Smooth muscle cell (in vitro differentiated cells): Measurements from ENCODE around the gene PTRH1. TPM values are rescaled to one million over a fixed set of nuclear protein-coding genes. Genes with fewer than 3 reads are reported as not detected.

Experiments
- DNase-seq: peaks from one replicate; lab custom pipeline; 2025; ENCODE audit not compliant: unreplicated experiment; lab: John Stamatoyannopoulos, UW
- H2AFZ ChIP-seq: fragments of 200-600 bp; sonication (generic); 2 replicates; pipeline ENCODE4 v1.6.0; 2016; ENCODE audit warnings: antibody characterized with exemption, low read depth, mild to moderate bottlenecking
- H3F3A ChIP-seq: fragments of 200-600 bp; sonication (generic); 2 replicates; pipeline ENCODE4 v1.6.0; 2017; ENCODE audit warnings: antibody characterized with exemption, low read depth
- H3K27ac ChIP-seq: fragments of 200-600 bp; sonication (generic); 2 replicates; pipeline ENCODE4 v1.5.1; 2016; ENCODE audit warnings: low read depth, mild to moderate bottlenecking
- H3K27me3 ChIP-seq: fragments of 200-600 bp; sonication (generic); 2 replicates; pipeline ENCODE4 v1.6.1; 2016; ENCODE audit warnings: low read depth, mild to moderate bottlenecking
- H3K36me3 ChIP-seq: fragments of 200-600 bp; sonication (generic); 2 replicates; pipeline ENCODE4 v1.5.1; 2016; ENCODE audit warnings: low read depth
- H3K4me1 ChIP-seq: fragments of 200-600 bp; sonication (generic); 2 replicates; pipeline ENCODE4 v1.5.1; 2016; ENCODE audit warnings: low read depth
- H3K4me2 ChIP-seq: fragments of 200-600 bp; sonication (generic); 2 replicates; pipeline ENCODE4 v1.6.0; 2016; ENCODE audit warnings: mild to moderate bottlenecking
- H3K4me3 ChIP-seq: fragments of 200-600 bp; sonication (generic); 2 replicates; pipeline ENCODE4 v1.5.1; 2016; ENCODE audit warnings: mild to moderate bottlenecking
- H3K79me2 ChIP-seq: fragments of 200-600 bp; sonication (generic); 2 replicates; pipeline ENCODE4 v1.6.0; 2016; ENCODE audit warnings: low read depth, mild to moderate bottlenecking
- H3K9ac ChIP-seq: fragments of 200-600 bp; sonication (generic); 2 replicates; pipeline ENCODE4 v1.6.0; 2016; ENCODE audit warnings: low read depth
- H3K9me3 ChIP-seq: fragments of 200-600 bp; sonication (generic); replicated peaks from 2 replicates; pipeline ENCODE4 v1.5.1; 2016; ENCODE audit warnings: low read depth
- H4K20me1 ChIP-seq: fragments of 200-600 bp; sonication (generic); 2 replicates; pipeline ENCODE4 v1.6.0; 2016; ENCODE audit warnings: low read depth
- CTCF ChIP-seq: fragments of 200-600 bp; sonication (generic); IDR thresholded peaks from 2 replicates; pipeline ENCODE4 v1.5.1; 2017; ENCODE audit warnings: borderline replicate concordance, mild to moderate bottlenecking, antibody characterized with exemption; ENCODE audit not compliant: insufficient read depth, poor library complexity, severe bottlenecking
- WGBS: methylation state at CpG from one replicate; pipeline ENCODE4 v1.1.7; 2016; ENCODE audit warnings: low lambda C conversion rate; 5-methylcytosine and 5-hydroxymethylcytosine counted together
- polyA plus RNA-seq: library from polyadenylated mRNA; unstranded; fragments of >200 nt; fragmentation: Nextera tagmentation; extraction: Ambion mirVana; gene quantifications from 2 replicates; pipeline ENCODE4 v1.2.1, GENCODE V29; 2016
- total RNA-seq: library from RNA; depleted of rRNA; stranded (reverse); fragments of >200 nt; gene quantifications from 2 replicates; pipeline ENCODE4 v1.2.3, GENCODE V29; 2014

The PTRH1 gene
- total and polyA plus RNA-seq, 2 experiments from 2014 or later = 11.9 to 33.8 TPM

GRCh38 chr9:127682351-127683136 is 32.9 kb downstream of the PTRH1 start:
- no peaks in the 10 kb centered on the region for H3K9me3 ChIP-seq
- H3K27ac ChIP-seq = no peak overlapping the region
- no peak overlapping the region for H3K9ac ChIP-seq
- DNase-seq = no peak
- H3K36me3 ChIP-seq = no peaks in the 10 kb centered on the region
- H3K4me1 ChIP-seq = no peaks in the 10 kb centered on the region
- H3K27me3 ChIP-seq = no peaks in the 10 kb centered on the region
- H3K4me3 ChIP-seq = no peak overlapping the region
- WGBS = 97% methylated on average over 23 of the region's 23 CpGs
- no peaks in the 10 kb centered on the region for H4K20me1 ChIP-seq
- H2AFZ ChIP-seq = no peak overlapping the region
- TF ChIP-seq CTCF = no peak
- H3K79me2 ChIP-seq = no peaks in the 10 kb centered on the region
- H3K4me2 ChIP-seq = no peak overlapping the region
- no peaks in the 10 kb centered on the region for H3F3A ChIP-seq

DNA sequence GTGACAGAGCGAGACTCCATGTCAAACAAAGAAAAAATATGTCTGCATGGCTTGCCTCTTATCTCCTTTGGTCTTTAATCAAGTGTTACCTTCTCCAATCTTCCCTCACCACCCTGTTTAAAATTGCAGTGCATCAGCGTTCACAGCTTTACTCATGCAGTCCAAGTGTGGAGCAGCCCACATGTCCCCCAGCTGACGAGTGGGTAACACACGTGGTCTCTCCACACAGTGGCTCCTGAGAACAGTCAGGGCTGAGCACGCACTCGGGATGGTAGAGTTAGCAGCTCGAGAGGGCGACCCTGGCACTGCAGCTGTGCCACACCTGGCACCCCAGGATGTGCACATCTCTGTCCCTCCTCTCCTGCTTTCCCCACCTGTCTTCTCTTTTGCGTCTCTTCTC is 34.6 kb downstream of the PTRH1 start:
- H3K36me3 ChIP-seq = no peaks in the 10 kb centered on the region
- no peak for DNase-seq
- no peak for TF ChIP-seq CTCF
- no peaks in the 10 kb centered on the region for H3F3A ChIP-seq
- no peak overlapping the region for H2AFZ ChIP-seq
- H3K4me2 ChIP-seq = no peak overlapping the region
- no peaks in the 10 kb centered on the region for H3K27me3 ChIP-seq
- no peaks in the 10 kb centered on the region for H4K20me1 ChIP-seq
- H3K9me3 ChIP-seq = no peaks in the 10 kb centered on the region
- H3K4me1 ChIP-seq = no peaks in the 10 kb centered on the region
- H3K9ac ChIP-seq = no peak overlapping the region
- H3K79me2 ChIP-seq = no peaks in the 10 kb centered on the region
- 96% methylated on average over 9 of the region's 9 CpGs for WGBS
- no peak overlapping the region for H3K4me3 ChIP-seq
- no peak overlapping the region for H3K27ac ChIP-seq

GRCh38 chr9:127680226-127680625 is 35.2 kb downstream of the PTRH1 start:
- Histone ChIP-seq H3K27me3 (no peaks in the 10 kb centered on the region), H4K20me1 (no peaks in the 10 kb centered on the region), H2AFZ (no peak overlapping the region), H3K9me3 (no peaks in the 10 kb centered on the region), H3F3A (no peaks in the 10 kb centered on the region), H3K27ac (no peak overlapping the region), H3K4me2 (no peak overlapping the region), H3K36me3 (no peaks in the 10 kb centered on the region), H3K79me2 (no peaks in the 10 kb centered on the region), H3K4me1 (no peaks in the 10 kb centered on the region), H3K4me3 (no peak overlapping the region), H3K9ac (no peak overlapping the region)
- no peak for TF ChIP-seq CTCF
- no peak for DNase-seq
- 91% methylated on average over 11 of the region's 11 CpGs for WGBS

DNA sequence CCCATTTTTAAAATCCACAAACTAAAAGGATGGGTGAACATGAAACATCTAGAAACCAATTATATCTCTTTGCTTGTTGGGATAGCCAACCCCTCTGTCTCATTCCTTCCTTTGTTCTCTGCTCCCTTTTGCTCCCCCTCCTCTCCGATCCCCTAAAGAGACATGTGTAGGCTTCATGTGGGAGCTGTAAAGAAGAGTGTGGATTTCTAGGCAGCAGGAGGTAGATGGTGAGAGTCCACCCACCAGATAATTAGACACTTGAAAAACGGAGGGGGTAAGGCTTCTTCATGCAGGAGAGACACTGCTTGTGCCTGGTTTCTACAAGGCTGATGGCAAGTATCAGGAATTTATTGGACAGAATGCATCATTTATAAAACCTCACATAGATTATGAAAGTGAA is 36.0 kb downstream of the PTRH1 start:
- Histone ChIP-seq H3K79me2 (no peaks in the 10 kb centered on the region), H3K36me3 (no peaks in the 10 kb centered on the region), H3F3A (no peaks in the 10 kb centered on the region), H3K4me2 (no peak overlapping the region), H3K9ac (no peak overlapping the region), H4K20me1 (no peaks in the 10 kb centered on the region), H3K4me1 (no peaks in the 10 kb centered on the region), H3K4me3 (no peak overlapping the region), H3K27me3 (no peaks in the 10 kb centered on the region), H3K9me3 (no peaks in the 10 kb centered on the region), H2AFZ (no peak overlapping the region), H3K27ac (no peak overlapping the region)
- no peak for TF ChIP-seq CTCF
- no peak for DNase-seq
- 85% methylated on average over 2 of the region's 2 CpGs for WGBS
